ENCODE data around the gene EFNA5.

DNA sequence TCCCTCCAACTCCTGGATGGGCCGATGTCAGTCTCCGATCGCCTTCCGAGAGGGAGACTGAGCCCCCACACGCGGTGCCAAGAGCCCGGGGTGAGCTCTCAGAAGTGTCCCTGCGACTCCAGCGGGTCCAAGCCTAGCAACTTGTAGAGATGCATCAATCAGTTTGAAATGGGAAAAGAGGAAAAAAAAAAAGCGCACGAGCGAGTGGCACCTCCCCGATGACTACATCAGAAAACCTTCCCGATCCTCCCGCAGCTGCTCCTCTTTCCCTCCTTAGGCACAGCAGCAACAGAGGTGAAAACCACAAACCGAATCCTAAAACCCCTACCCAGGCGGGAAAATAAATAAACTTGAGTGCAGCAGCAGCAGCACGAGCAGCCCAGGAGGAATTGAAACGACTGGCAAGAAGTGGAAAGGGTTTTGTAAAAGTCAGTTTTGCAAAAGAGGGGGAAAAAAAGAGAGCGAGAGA lies 1.0 kb upstream of the EFNA5 start:
- TF ChIP-seq TCF4 (CRISPR knock-in tag; IDR thresholded peaks at IDR 0.05; ENCODE audit: borderline replicate concordance) = no peak
- no peak for TF ChIP-seq PATZ1 (CRISPR knock-in tag; IDR thresholded peaks at IDR 0.05; ENCODE audit: borderline replicate concordance)
- TF ChIP-seq ZC3H10 (CRISPR knock-in tag; IDR thresholded peaks at IDR 0.05) = no peak
- no peak for TF ChIP-seq ZFP30 (CRISPR knock-in tag; IDR thresholded peaks at IDR 0.05)
- no peak for TF ChIP-seq CREB5 (CRISPR knock-in tag; IDR thresholded peaks at IDR 0.05; ENCODE audit: low read depth)
- no peak for TF ChIP-seq CSDC2 (CRISPR knock-in tag; IDR thresholded peaks at IDR 0.05)
